Measurements from ENCODE around the gene GALNT16. TPM values are rescaled to one million over a fixed set of nuclear protein-coding genes. Genes with fewer than 3 reads are reported as not detected.
"Not testable (repeated sequence)": the region's sequence is repeated elsewhere in the genome, so short reads cannot be mapped to it uniquely, and the experiment has no call there.

The GALNT16 gene
- total and polyA plus RNA-seq, 2 donors (not counting 3 experiments of a cell fraction or from before 2014, with no cell fraction given), result 0.39 to 0.49 TPM

- intact Hi-C loops (cut with micrococcal nuclease); H3K4me3 ChIP-seq (replicated peaks in 1 of 3; ENCODE audit: insufficient read depth in 1 of 3, low read depth in 1 of 3, low read length in 3 of 3); H3K9me1 ChIP-seq (replicated peaks; ENCODE audit: control insufficient read depth, extremely low read depth, insufficient read depth, low read length); H3K27me3 ChIP-seq (ENCODE audit: control insufficient read depth in 2 of 2, insufficient read depth in 2 of 2, low read length in 2 of 2); H3K79me2 ChIP-seq (ENCODE audit: control insufficient read depth, insufficient read depth, low read length); dilution Hi-C loops (cut with MboI; ENCODE audit: extremely low pct_ligation_motif_present, low sequenced_read_pairs); H2AFZ ChIP-seq (ENCODE audit: low read depth, low read length); POLR2A ChIA-PET; BruUV-seq (replicated peaks); H3K27ac ChIP-seq (ENCODE audit: insufficient read depth, low read depth, low read length); H3K9me3 ChIP-seq (replicated peaks; ENCODE audit: control insufficient read depth, insufficient read depth, low read length); H3K4me2 ChIP-seq (ENCODE audit: insufficient read depth, low read length); H3K36me3 ChIP-seq (ENCODE audit: control insufficient read depth in 2 of 2, extremely low read depth in 1 of 2, insufficient read depth in 2 of 2, low read length in 2 of 2); FAIRE-seq; H3K9ac ChIP-seq (replicated peaks; ENCODE audit: extremely low read depth, insufficient read depth, low read length); H4K20me1 ChIP-seq (replicated peaks; ENCODE audit: control insufficient read depth, extremely low read depth, insufficient read depth, low read length); H3K4me1 ChIP-seq (ENCODE audit: control insufficient read depth, extremely low read depth, insufficient read depth, low read length); DNase-seq (ENCODE audit: low read depth, low spot score): not testable (repeated sequence)
- CTCF ChIA-PET, result interaction anchor here (0.8 kb wide), 1 partner anchor 30 kb away, joined by 3 read pairs; no protein-coding TSS in a partner anchor
Measured at GRCh38 chr14:69290881-69291280, 30.9 kb downstream of the GALNT16 start.

- Histone ChIP-seq H2AFZ (ENCODE audit: low read depth, low read length) (no peak overlapping the region), H3K79me2 (ENCODE audit: control insufficient read depth, insufficient read depth, low read length) (no peaks in the 10 kb centered on the region), H3K9ac (replicated peaks; ENCODE audit: extremely low read depth, insufficient read depth, low read length) (no peak overlapping the region), H3K9me1 (replicated peaks; ENCODE audit: control insufficient read depth, extremely low read depth, insufficient read depth, low read length) (no peaks in the 10 kb centered on the region), H3K36me3 (ENCODE audit: control insufficient read depth in 2 of 2, extremely low read depth in 1 of 2, insufficient read depth in 2 of 2, low read length in 2 of 2) (no peaks in the 10 kb centered on the region), H4K20me1 (replicated peaks; ENCODE audit: control insufficient read depth, extremely low read depth, insufficient read depth, low read length) (no peaks in the 10 kb centered on the region), H3K4me3 (replicated peaks in 1 of 3; ENCODE audit: insufficient read depth in 1 of 3, low read depth in 1 of 3, low read length in 3 of 3) (no peak overlapping the region), H3K27ac (ENCODE audit: insufficient read depth, low read depth, low read length) (no peak overlapping the region), H3K4me1 (ENCODE audit: control insufficient read depth, extremely low read depth, insufficient read depth, low read length) (no peaks in the 10 kb centered on the region), H3K4me2 (ENCODE audit: insufficient read depth, low read length) (no peak overlapping the region), H3K27me3 (ENCODE audit: control insufficient read depth in 2 of 2, insufficient read depth in 2 of 2, low read length in 2 of 2) (no peaks in the 10 kb centered on the region), H3K9me3 (replicated peaks; ENCODE audit: control insufficient read depth, insufficient read depth, low read length) (no peaks in the 10 kb centered on the region)
- TF ChIP-seq FOS (IDR thresholded peaks at IDR 0.05; ENCODE audit: borderline replicate concordance, insufficient read depth, low read length), result no peak
- DNase-seq (ENCODE audit: low read depth, low spot score) (no peak), FAIRE-seq (no peak)
- BruUV-seq (replicated peaks), result no TSS peak
- ChIA-PET CTCF (no interaction called here), POLR2A (no interaction called here)
- intact Hi-C loops (cut with micrococcal nuclease) (no loop called here), dilution Hi-C loops (cut with MboI; ENCODE audit: extremely low pct_ligation_motif_present, low sequenced_read_pairs) (no loop called here)
Measured at GRCh38 chr14:69291396-69291795, 31.4 kb downstream of the GALNT16 start.

Data from endothelial cell of umbilical vein (primary cell).